H1 (cell line): ENCODE results near the gene CDKN2A. TPM values are rescaled to one million over a fixed set of nuclear protein-coding genes. Genes with fewer than 3 reads are reported as not detected.

Source experiments
- CTCF ChIA-PET: fragments of 300-600 bp; sonication (Branson Sonifier 250); formaldehyde crosslinking; loops from one replicate; lab custom pipeline; 2021; ENCODE audit not compliant: partially characterized antibody; lab: Charles Lee
- POLR2A ChIA-PET: fragments of 300-600 bp; sonication (Branson Sonifier 250); formaldehyde crosslinking; loops from one replicate; lab custom pipeline; 2021; ENCODE audit warnings: inconsistent platforms; ENCODE audit not compliant: partially characterized antibody; lab: Charles Lee
- DNase-seq, 2 experiments: peaks; one replicate each; pipeline versions ENCODE4 v3.0.0 to v3.0.0-alpha.2; 2010 to 2022; ENCODE audit warnings: low spot score in 2 of 2, low read depth in 1 of 2, mixed read lengths in 1 of 2
- FAIRE-seq: peaks from 2 replicates; lab custom pipeline; 2011; peaks lifted over from hg19 to GRCh38; lab: Jason Lieb, UNC
- H2AFZ ChIP-seq: 2 replicates; pipeline ENCODE4 v1.8.1; 2012; ENCODE audit warnings: low read length, inconsistent platforms
- H2AK5ac ChIP-seq: 2 replicates; pipeline ENCODE4 v1.6.1; 2013; ENCODE audit warnings: low read depth, low read length
- H2BK120ac ChIP-seq: replicated peaks from 2 replicates; pipeline ENCODE3; 2013; ENCODE audit warnings: low read depth, low read length, inconsistent platforms
- H2BK12ac ChIP-seq: 2 replicates; pipeline ENCODE4 v1.6.1; 2013; ENCODE audit warnings: low read depth, low read length
- H2BK15ac ChIP-seq: 2 replicates; pipeline ENCODE4 v1.6.1; 2013; ENCODE audit warnings: low read length
- H2BK20ac ChIP-seq: 2 replicates; pipeline ENCODE4 v1.6.1; 2013; ENCODE audit warnings: low read length
- H2BK5ac ChIP-seq: 2 replicates; pipeline ENCODE4 v1.6.1; 2013; ENCODE audit warnings: low read depth, low read length
- H3K14ac ChIP-seq: 2 replicates; pipeline ENCODE4 v1.6.1; 2013; ENCODE audit warnings: inconsistent platforms; ENCODE audit not compliant: insufficient read length
- H3K18ac ChIP-seq: 2 replicates; pipeline ENCODE4 v1.6.1; 2013; ENCODE audit warnings: low read length; ENCODE audit errors: extremely low read depth
- H3K23ac ChIP-seq: 2 replicates; pipeline ENCODE4 v1.6.1; 2013; ENCODE audit warnings: inconsistent platforms; ENCODE audit not compliant: insufficient read length
- H3K23me2 ChIP-seq: 2 replicates; pipeline ENCODE4 v1.6.1; 2013; ENCODE audit warnings: low read depth, low read length
- H3K27ac ChIP-seq: 2 replicates; pipeline ENCODE4 v1.6.1; 2011; ENCODE audit warnings: low read depth, low read length, inconsistent platforms
- H3K27me3 ChIP-seq, 4 experiments: replicated peaks in 1 of 4; 1 replicate in 1 of 4; 2 replicates in 3 of 4; pipeline versions ENCODE4 v1.6.1 to v1.8.1; 2011 to 2013; ENCODE audit warnings: low read length in 3 of 4, mild to moderate bottlenecking in 3 of 4, inconsistent platforms in 2 of 4, mixed read lengths in 2 of 4, moderate library complexity in 1 of 4; ENCODE audit not compliant: control insufficient read depth in 3 of 4, insufficient read depth in 3 of 4; ENCODE audit errors: extremely low read depth in 1 of 4
- H3K36me3 ChIP-seq, 4 experiments: 2 replicates each; pipeline versions ENCODE4 v1.6.1 to v1.8.1; 2011 to 2013; ENCODE audit warnings: mild to moderate bottlenecking in 4 of 4, low read length in 3 of 4, moderate library complexity in 2 of 4, control low read depth in 1 of 4, inconsistent platforms in 1 of 4; ENCODE audit not compliant: insufficient read depth in 4 of 4, control insufficient read depth in 2 of 4
- H3K4ac ChIP-seq: replicated peaks from 2 replicates; pipeline ENCODE3; 2013; ENCODE audit warnings: low read length, low read depth, mixed read lengths, inconsistent platforms; ENCODE audit not compliant: insufficient read length
- H3K4me1 ChIP-seq, 4 experiments: replicated peaks in 1 of 4; 1 replicate in 1 of 4; 2 replicates in 3 of 4; pipeline versions ENCODE4 v1.6.1 to v1.8.1; 2011 to 2013; ENCODE audit warnings: low read length in 3 of 4, inconsistent platforms in 2 of 4, mixed read lengths in 1 of 4; ENCODE audit not compliant: insufficient read depth in 4 of 4, control insufficient read depth in 3 of 4
- H3K4me2 ChIP-seq, 2 experiments: 2 replicates each; pipeline versions ENCODE4 v1.6.1 to v1.8.1; 2011 to 2013; ENCODE audit warnings: low read depth in 2 of 2, low read length in 2 of 2, control low read depth in 1 of 2, inconsistent platforms in 1 of 2, mild to moderate bottlenecking in 1 of 2; ENCODE audit not compliant: insufficient read depth in 1 of 2
- H3K4me3 ChIP-seq, 4 experiments: fragments of 200-600, 300-600 bp in 1 of 4; sonication (generic), shearing (Covaris generic), sonication (Bioruptor Twin) in 1 of 4; 2 replicates each; pipeline versions ENCODE4 v1.5.1 to v1.8.1; 2011 to 2016; ENCODE audit warnings: low read length in 4 of 4, low read depth in 3 of 4, control low read depth in 2 of 4, inconsistent platforms in 2 of 4, mild to moderate bottlenecking in 2 of 4, mixed read lengths in 1 of 4, moderate library complexity in 1 of 4; ENCODE audit not compliant: insufficient read depth in 2 of 4; ENCODE audit errors: extremely low read depth in 1 of 4
- H3K56ac ChIP-seq: replicated peaks from 2 replicates; pipeline ENCODE3; 2013; ENCODE audit warnings: low read depth, mild to moderate bottlenecking, mixed read lengths, low read length, inconsistent platforms; ENCODE audit not compliant: insufficient read length
- H3K79me1 ChIP-seq: 2 replicates; pipeline ENCODE4 v1.6.1; 2013; ENCODE audit warnings: low read depth, low read length, control low read depth
- H3K79me2 ChIP-seq, 2 experiments: 2 replicates each; pipeline versions ENCODE4 v1.6.1 to v1.8.1; 2012 to 2013; ENCODE audit warnings: low read length in 2 of 2, mild to moderate bottlenecking in 2 of 2, inconsistent platforms in 1 of 2; ENCODE audit not compliant: insufficient read depth in 2 of 2, control insufficient read depth in 1 of 2
- H3K9ac ChIP-seq, 4 experiments: replicated peaks in 1 of 4; 1 replicate in 1 of 4; 2 replicates in 3 of 4; pipeline versions ENCODE4 v1.6.1 to v1.8.1; 2011 to 2013; ENCODE audit warnings: low read depth in 3 of 4, low read length in 3 of 4, control low read depth in 2 of 4, mild to moderate bottlenecking in 2 of 4, moderate library complexity in 2 of 4, inconsistent platforms in 1 of 4; ENCODE audit errors: extremely low read depth in 1 of 4
- H3K9me3 ChIP-seq, 2 experiments: 2 replicates each; pipeline versions ENCODE4 v1.6.1 to v1.8.1; 2012 to 2013; ENCODE audit warnings: mild to moderate bottlenecking in 2 of 2, moderate library complexity in 2 of 2, control low read depth in 1 of 2, inconsistent platforms in 1 of 2, low read depth in 1 of 2, low read length in 1 of 2, mixed read lengths in 1 of 2; ENCODE audit not compliant: insufficient read depth in 2 of 2
- H4K20me1 ChIP-seq, 2 experiments: replicated peaks in 1 of 2; 2 replicates each; pipeline versions ENCODE3 to v1.8.1; 2011 to 2013; ENCODE audit warnings: inconsistent platforms in 2 of 2, low read length in 2 of 2, mild to moderate bottlenecking in 1 of 2; ENCODE audit not compliant: insufficient read depth in 2 of 2, control insufficient read depth in 1 of 2
- H4K5ac ChIP-seq: 2 replicates; pipeline ENCODE4 v1.6.1; 2013; ENCODE audit warnings: low read length, low read depth, mixed read lengths, inconsistent platforms; ENCODE audit not compliant: insufficient read length
- H4K8ac ChIP-seq: 2 replicates; pipeline ENCODE4 v1.8.0; 2013; ENCODE audit warnings: mild to moderate bottlenecking, moderate library complexity, low read length, inconsistent platforms; ENCODE audit not compliant: insufficient read depth; ENCODE audit errors: extremely low read depth
- H4K91ac ChIP-seq: replicated peaks from 2 replicates; pipeline ENCODE3; 2013; ENCODE audit warnings: low read length, mixed read lengths, inconsistent platforms; ENCODE audit not compliant: insufficient read length
- CBX8 ChIP-seq: fragments of 300-800, 300-1000 bp; sonication (generic); IDR thresholded peaks from 2 replicates; pipeline ENCODE4 v1.7.1; 2016; ENCODE audit warnings: low read depth, low read length, borderline replicate concordance
- EZH2 ChIP-seq: fragments of 200-600 bp; sonication (generic); IDR thresholded peaks from 2 replicates; pipeline ENCODE4 v1.7.1; 2012; ENCODE audit warnings: low read depth, mild to moderate bottlenecking, moderate library complexity, low read length, inconsistent platforms; ENCODE audit not compliant: severe bottlenecking
- KDM4A ChIP-seq: IDR thresholded peaks from one replicate; pipeline ENCODE4 v1.7.1; 2012; ENCODE audit warnings: low read depth, mild to moderate bottlenecking, moderate library complexity, low read length, inconsistent platforms; ENCODE audit not compliant: severe bottlenecking
- MAFK ChIP-seq: IDR thresholded peaks from 2 replicates; pipeline ENCODE4 v1.6.1; 2012; ENCODE audit warnings: low read depth, mild to moderate bottlenecking, improper control_type of control experiment, low read length
- NANOG ChIP-seq: IDR thresholded peaks from 2 replicates; pipeline ENCODE4 v1.6.1; 2011; ENCODE audit warnings: low read length, low read depth, mild to moderate bottlenecking, inconsistent platforms; ENCODE audit not compliant: insufficient read depth, poor library complexity, severe bottlenecking
- WGBS, 2 experiments: shearing (Covaris generic) in 1 of 2; methylation state at CpG; one replicate each; pipeline versions ENCODE4 v1.1.6 to v1.1.7; 2013 to 2015; ENCODE audit warnings: low lambda C conversion rate in 2 of 2, mixed read lengths in 2 of 2, inconsistent platforms in 1 of 2, low coverage in 1 of 2, missing lambda C conversion rate in 1 of 2; ENCODE audit not compliant: insufficient replicate concordance in 2 of 2, insufficient coverage in 1 of 2, insufficient read length in 1 of 2; ENCODE audit errors: extremely low coverage in 1 of 2, missing lambda C conversion rate in 1 of 2; 5-methylcytosine and 5-hydroxymethylcytosine counted together
- polyA plus RNA-seq, 7 experiments: library from polyadenylated mRNA; depleted of rRNA in 3 of 7; stranded (reverse) in 5 of 7; unstranded in 2 of 7; fragments of >200 nt in 5 of 7; fragments of 200-250 nt in 2 of 7; gene quantifications; 1 replicate in 5 of 7; 2 replicates in 1 of 7; 4 replicates in 1 of 7; pipeline versions ENCODE4 v1.2.1 to v1.2.3, GENCODE V29; 2011 to 2013; ENCODE audit warnings: missing spikeins in 2 of 7, mixed read lengths in 2 of 7
- total RNA-seq: library from RNA; stranded (reverse); fragmentation: NEBNext Ultra II Directional; extraction: Animal tissue kit (Norgen Biotek cat#: 25700); gene quantifications from 2 replicates; pipeline ENCODE4 v1.2.1, GENCODE V29; 2021
- TF ChIP-seq, protein P1 (sequence below): IDR thresholded peaks from 2 replicates; pipeline ENCODE4 v1.6.1; 2012; ENCODE audit warnings: low read length, inconsistent platforms

CDKN2A gene
- total and polyA plus RNA-seq, 2 of the 8 experiments (the other 6 are each of a cell fraction or from before 2014, with no cell fraction given): 0.51 to 0.73 TPM

DNA sequence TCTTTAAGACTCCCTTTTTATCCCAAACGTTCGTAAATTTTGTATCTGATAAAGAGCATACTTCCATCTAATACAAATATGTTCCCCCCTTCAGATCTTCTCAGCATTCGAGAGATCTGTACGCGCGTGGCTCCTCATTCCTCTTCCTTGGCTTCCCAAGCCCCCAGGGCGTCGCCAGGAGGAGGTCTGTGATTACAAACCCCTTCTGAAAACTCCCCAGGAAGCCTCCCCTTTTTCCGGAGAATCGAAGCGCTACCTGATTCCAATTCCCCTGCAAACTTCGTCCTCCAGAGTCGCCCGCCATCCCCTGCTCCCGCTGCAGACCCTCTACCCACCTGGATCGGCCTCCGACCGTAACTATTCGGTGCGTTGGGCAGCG lies 19.9 kb downstream of the CDKN2A start:
- ChIA-PET CTCF (interaction anchor here (1.0 to 7.4 kb wide), 2 partner anchors 9 to 33 kb away, joined by 3 to 57 read pairs; partner anchors contain the start of gene CDKN2B), POLR2A (no interaction called here)
- DNase-seq (no peak), FAIRE-seq (no peak)
- Histone ChIP-seq H2AFZ (no peak overlapping the region), H3K4me2 (peak overlapping the region; percentile 72 to 78), H4K20me1 (peaks cover 12 to 18% of the 10 kb centered on the region in 2 experiments), H4K91ac (no peak overlapping the region), H3K9ac (no peak overlapping the region), H3K27ac (no peak overlapping the region), H3K14ac (no peak overlapping the region), H2BK120ac (no peak overlapping the region), H2BK12ac (no peak overlapping the region), H3K79me2 (no peaks in the 10 kb centered on the region), H4K8ac (no peak overlapping the region; the same call in 1 of the 2 replicates), H3K4me1 (peaks cover 0 to 16% (median 7%) of the 10 kb centered on the region in 4 experiments; a peak in 6 of 7 replicates), H4K5ac (no peak overlapping the region), H3K56ac (no peak overlapping the region), H3K9me3 (no peaks in the 10 kb centered on the region), H3K18ac (no peak overlapping the region; the same call in none of the 2 replicates), H2BK15ac (no peak overlapping the region), H3K4me3 (peak overlapping the region; percentile 29 to 60 (median 42)), H3K23me2 (peaks cover 8% of the 10 kb centered on the region; the same call in 1 of the 2 replicates), H3K27me3 (peaks cover 69 to 97% (median 87%) of the 10 kb centered on the region in 4 experiments), H3K4ac (no peak overlapping the region), H3K23ac (no peak overlapping the region), H2AK5ac (no peak overlapping the region), H3K79me1 (no peaks in the 10 kb centered on the region), H3K36me3 (peaks cover 0 to under 1% (median 0%) of the 10 kb centered on the region in 4 experiments; a peak in 1 of 8 replicates), H2BK5ac (no peak overlapping the region), H2BK20ac (no peak overlapping the region)
- WGBS, 2 experiments: 3% methylated on average over 16 of the region's 21 CpGs; no CpG with 5 or more reads in 1 of the 2 experiments
- TF ChIP-seq, protein P1, sequence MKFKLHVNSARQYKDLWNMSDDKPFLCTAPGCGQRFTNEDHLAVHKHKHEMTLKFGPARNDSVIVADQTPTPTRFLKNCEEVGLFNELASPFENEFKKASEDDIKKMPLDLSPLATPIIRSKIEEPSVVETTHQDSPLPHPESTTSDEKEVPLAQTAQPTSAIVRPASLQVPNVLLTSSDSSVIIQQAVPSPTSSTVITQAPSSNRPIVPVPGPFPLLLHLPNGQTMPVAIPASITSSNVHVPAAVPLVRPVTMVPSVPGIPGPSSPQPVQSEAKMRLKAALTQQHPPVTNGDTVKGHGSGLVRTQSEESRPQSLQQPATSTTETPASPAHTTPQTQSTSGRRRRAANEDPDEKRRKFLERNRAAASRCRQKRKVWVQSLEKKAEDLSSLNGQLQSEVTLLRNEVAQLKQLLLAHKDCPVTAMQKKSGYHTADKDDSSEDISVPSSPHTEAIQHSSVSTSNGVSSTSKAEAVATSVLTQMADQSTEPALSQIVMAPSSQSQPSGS: no peak
- TF ChIP-seq EZH2: peak; percentile 18
- peak; percentile 51 for TF ChIP-seq KDM4A
- TF ChIP-seq NANOG: no peak
- no peak for TF ChIP-seq MAFK
- TF ChIP-seq CBX8: no peak
